H9 (cell line): ENCODE data around the gene CALR3. TPM values are rescaled to one million over a fixed set of nuclear protein-coding genes. Genes with fewer than 3 reads are reported as not detected.

ENCODE experiments used
- DNase-seq: peaks from one replicate; pipeline ENCODE4 v3.0.0-alpha.2; 2017
- H2AFZ ChIP-seq: one replicate; pipeline ENCODE4 v1.6.1; 2013; ENCODE audit warnings: mild to moderate bottlenecking, low read length, control low read depth, moderate library complexity
- H2AK5ac ChIP-seq: 2 replicates; pipeline ENCODE4 v1.6.1; 2013; ENCODE audit warnings: low read length, control low read depth, mixed read lengths; ENCODE audit not compliant: insufficient read length
- H2BK120ac ChIP-seq: one replicate; pipeline ENCODE4 v1.6.1; 2013; ENCODE audit warnings: low read depth, mild to moderate bottlenecking, low read length, control low read depth, inconsistent platforms; ENCODE audit not compliant: poor library complexity, severe bottlenecking
- H2BK12ac ChIP-seq: 2 replicates; pipeline ENCODE4 v1.6.1; 2013; ENCODE audit warnings: low read length, control low read depth, mixed read lengths, low read depth; ENCODE audit not compliant: insufficient read length
- H2BK15ac ChIP-seq: 2 replicates; pipeline ENCODE4 v1.6.1; 2013; ENCODE audit warnings: low read depth, low read length, control low read depth
- H2BK20ac ChIP-seq: one replicate; pipeline ENCODE4 v1.6.1; 2013; ENCODE audit warnings: low read depth, mild to moderate bottlenecking, low read length, control low read depth, inconsistent platforms; ENCODE audit not compliant: poor library complexity, severe bottlenecking
- H2BK5ac ChIP-seq: 2 replicates; pipeline ENCODE4 v1.6.1; 2013; ENCODE audit warnings: low read length, control low read depth, mixed read lengths; ENCODE audit not compliant: insufficient read length
- H3K14ac ChIP-seq: 2 replicates; pipeline ENCODE4 v1.6.1; 2013; ENCODE audit warnings: low read length, control low read depth; ENCODE audit not compliant: insufficient read depth
- H3K18ac ChIP-seq: 2 replicates; pipeline ENCODE4 v1.6.1; 2013; ENCODE audit warnings: low read depth, mild to moderate bottlenecking, mixed read lengths, low read length, control low read depth; ENCODE audit not compliant: insufficient read length
- H3K23ac ChIP-seq: 2 replicates; pipeline ENCODE4 v1.6.1; 2013; ENCODE audit warnings: low read length, control low read depth, mixed read lengths, low read depth; ENCODE audit not compliant: insufficient read length
- H3K23me2 ChIP-seq: 2 replicates; pipeline ENCODE4 v1.6.1; 2013; ENCODE audit warnings: low read depth, mild to moderate bottlenecking, mixed read lengths, low read length, control low read depth; ENCODE audit not compliant: insufficient read length, poor library complexity, severe bottlenecking
- H3K27ac ChIP-seq: 2 replicates; pipeline ENCODE4 v1.5.1; 2013; ENCODE audit warnings: low read length, control low read depth, mixed read lengths, low read depth; ENCODE audit not compliant: insufficient read length
- H3K27me3 ChIP-seq: 2 replicates; pipeline ENCODE4 v1.6.1; 2013; ENCODE audit warnings: low read length, control low read depth, inconsistent platforms; ENCODE audit not compliant: insufficient read depth
- H3K4ac ChIP-seq: 2 replicates; pipeline ENCODE4 v1.6.1; 2013; ENCODE audit warnings: low read depth, mild to moderate bottlenecking, control low read depth, inconsistent platforms, low read length, moderate library complexity
- H3K4me1 ChIP-seq: 2 replicates; pipeline ENCODE4 v1.6.1; 2013; ENCODE audit warnings: low read length, control low read depth, inconsistent platforms; ENCODE audit not compliant: insufficient read depth
- H3K4me2 ChIP-seq: 2 replicates; pipeline ENCODE4 v1.6.1; 2013; ENCODE audit warnings: low read length, control low read depth, mixed read lengths; ENCODE audit not compliant: insufficient read length, insufficient read depth
- H3K56ac ChIP-seq: 2 replicates; pipeline ENCODE4 v1.6.1; 2013; ENCODE audit warnings: low read depth, mild to moderate bottlenecking, mixed read lengths, low read length, control low read depth; ENCODE audit not compliant: insufficient read length
- H3K79me1 ChIP-seq: 2 replicates; pipeline ENCODE4 v1.6.1; 2013; ENCODE audit warnings: low read depth, mild to moderate bottlenecking, moderate library complexity, low read length, control low read depth, inconsistent platforms; ENCODE audit not compliant: insufficient read depth, poor library complexity, severe bottlenecking
- H3K79me2 ChIP-seq: 2 replicates; pipeline ENCODE4 v1.6.1; 2013; ENCODE audit warnings: low read length, control low read depth, inconsistent platforms; ENCODE audit not compliant: insufficient read depth
- H3K9ac ChIP-seq: 2 replicates; pipeline ENCODE4 v1.6.1; 2013; ENCODE audit warnings: low read length, control low read depth, mixed read lengths; ENCODE audit not compliant: insufficient read length; ENCODE audit errors: extremely low read depth
- H3K9me3 ChIP-seq: one replicate; pipeline ENCODE4 v1.6.1; 2013; ENCODE audit warnings: low read depth, low read length, inconsistent platforms; ENCODE audit not compliant: control insufficient read depth
- H3T11ph ChIP-seq: one replicate; pipeline ENCODE4 v1.6.1; 2013; ENCODE audit warnings: mild to moderate bottlenecking, low read length, control low read depth, inconsistent platforms
- H4K20me1 ChIP-seq: one replicate; pipeline ENCODE4 v1.6.1; 2013; ENCODE audit not compliant: control insufficient read depth, insufficient read length, insufficient read depth
- H4K5ac ChIP-seq: 2 replicates; pipeline ENCODE4 v1.6.1; 2013; ENCODE audit warnings: low read depth, mild to moderate bottlenecking, mixed read lengths, low read length, control low read depth; ENCODE audit not compliant: insufficient read length
- H4K8ac ChIP-seq: replicated peaks from 2 replicates; pipeline ENCODE4 v1.6.1; 2013; ENCODE audit warnings: low read length, control low read depth, mixed read lengths, low read depth; ENCODE audit not compliant: insufficient read length
- H4K91ac ChIP-seq: 2 replicates; pipeline ENCODE4 v1.6.1; 2013; ENCODE audit warnings: low read depth, mild to moderate bottlenecking, moderate library complexity, mixed read lengths, low read length, control low read depth; ENCODE audit not compliant: insufficient read length
- H3K27ac Mint-ChIP-seq, 3 experiments: 2 replicates in 2 of 3; 3 replicates in 1 of 3; pipeline ENCODE4 v1.8.0; 2020 to 2021; ENCODE audit warnings: mixed read lengths in 3 of 3, mild to moderate bottlenecking in 1 of 3, moderate library complexity in 1 of 3
- H3K27me3 Mint-ChIP-seq: 2 replicates; pipeline ENCODE4 v1.8.0; 2021; ENCODE audit warnings: low read depth, mild to moderate bottlenecking, moderate library complexity, mixed read lengths
- H3K36me3 Mint-ChIP-seq, 3 experiments: 2 replicates in 2 of 3; 3 replicates in 1 of 3; pipeline ENCODE4 v1.8.0; 2020 to 2021; ENCODE audit warnings: low read depth in 3 of 3, mixed read lengths in 3 of 3; ENCODE audit not compliant: insufficient read depth in 1 of 3
- H3K4me1 Mint-ChIP-seq, 2 experiments: 2 replicates each; pipeline ENCODE4 v1.8.0; 2020; ENCODE audit warnings: mixed read lengths in 2 of 2
- H3K4me3 Mint-ChIP-seq, 2 experiments: 2 replicates in 1 of 2; 3 replicates in 1 of 2; pipeline ENCODE4 v1.8.0; 2020 to 2021; ENCODE audit warnings: mild to moderate bottlenecking in 2 of 2, mixed read lengths in 2 of 2, moderate library complexity in 1 of 2
- H3K9me3 Mint-ChIP-seq, 2 experiments: 2 replicates in 1 of 2; 3 replicates in 1 of 2; pipeline ENCODE4 v1.8.0; 2020; ENCODE audit warnings: mild to moderate bottlenecking in 2 of 2, mixed read lengths in 2 of 2, moderate library complexity in 1 of 2
- CTCF ChIP-seq: fragments of 200-600 bp; sonication (generic); conservative IDR thresholded peaks from 3 replicates; pipeline ENCODE4 v1.8.0; 2021; ENCODE audit warnings: antibody characterized with exemption, mild to moderate bottlenecking
- WGBS: extraction: QIAGEN DNeasy Blood & Tissue Kit; methylation state at CpG from one replicate; pipeline ENCODE4 v1.1.7; 2013; ENCODE audit warnings: missing lambda C conversion rate, low lambda C conversion rate, mixed read lengths; ENCODE audit not compliant: insufficient read length; ENCODE audit errors: extremely low coverage; 5-methylcytosine and 5-hydroxymethylcytosine counted together
- total RNA-seq: library from RNA; stranded (reverse); gene quantifications from 2 replicates; pipeline ENCODE4 v1.2.1, GENCODE V29; 2021

CALR3 gene
- total RNA-seq, 1 experiment from 2014 or later = 0.44 TPM

GRCh38 chr19:16435238-16435917, 60.6 kb downstream of the CALR3 start:
- Mint-ChIP-seq H3K4me1 (no peaks in the 10 kb centered on the region), H3K9me3 (no peaks in the 10 kb centered on the region)

More at GRCh38 chr19:16435238-16435917, 60.6 kb downstream of the CALR3 start:
- Histone ChIP-seq H3K27me3 (no peaks in the 10 kb centered on the region), H3T11ph (no peak overlapping the region), H3K9me3 (no peaks in the 10 kb centered on the region), H3K79me1 (no peaks in the 10 kb centered on the region), H2BK120ac (no peak overlapping the region), H3K56ac (no peak overlapping the region), H3K4ac (no peak overlapping the region), H2BK5ac (no peak overlapping the region), H4K8ac (no peak overlapping the region), H2BK15ac (no peak overlapping the region), H3K9ac (no peak overlapping the region), H3K79me2 (no peaks in the 10 kb centered on the region), H2BK20ac (no peak overlapping the region), H4K20me1 (no peaks in the 10 kb centered on the region), H2AK5ac (no peak overlapping the region), H2BK12ac (no peak overlapping the region), H3K23me2 (no peaks in the 10 kb centered on the region), H4K91ac (no peak overlapping the region), H2AFZ (no peak overlapping the region), H3K18ac (no peak overlapping the region), H4K5ac (no peak overlapping the region), H3K23ac (no peak overlapping the region), H3K14ac (no peak overlapping the region), H3K4me2 (no peak overlapping the region), H3K4me1 (no peaks in the 10 kb centered on the region), H3K27ac (no peak overlapping the region)
- DNase-seq = no peak
- Mint-ChIP-seq H3K27ac (0 out of 7 replicates have a peak overlapping the region, but pooled peaks of 1 of the 3 experiments have one; percentile 20), H3K36me3 (peaks cover 26 to 69% (median 61%) of the 10 kb centered on the region in 3 experiments; a peak in 6 of 7 replicates), H3K4me3 (no peak overlapping the region), H3K27me3 (no peaks in the 10 kb centered on the region)
- WGBS = no CpG with 5 or more reads among the region's 11 CpGs
- TF ChIP-seq CTCF = no peak
